HepG2 (cell line): ENCODE results near the gene VEZF1. TPM values are rescaled to one million over a fixed set of nuclear protein-coding genes. Genes with fewer than 3 reads are reported as not detected.
A peak's percentile ranks its signal among the peaks of the same experiment; 100 is the strongest.

Experiments
- CENPX ChIP-seq: sonication (generic); formaldehyde crosslinking; IDR thresholded peaks from 2 replicates; pipeline ENCODE4 v1.9.0; 2021; ENCODE audit warnings: mild to moderate bottlenecking, missing genetic modification reagents, moderate library complexity
- DNMT3B ChIP-seq: conservative IDR thresholded peaks from 2 replicates; pipeline ENCODE4 v1.6.1; 2016; ENCODE audit warnings: missing biosample characterization, control low read depth
- E2F2 ChIP-seq: sonication (generic); formaldehyde crosslinking; IDR thresholded peaks from 2 replicates; pipeline ENCODE4 v1.4.0; 2020; ENCODE audit warnings: missing genetic modification reagents, borderline replicate concordance
- MATR3 ChIP-seq: sonication (generic); formaldehyde crosslinking; IDR thresholded peaks from 2 replicates; pipeline ENCODE4 v1.4.0; 2020; ENCODE audit warnings: missing genetic modification reagents
- MAZ ChIP-seq, 2 experiments: sonication (generic) in 1 of 2; formaldehyde crosslinking in 1 of 2; IDR thresholded peaks; 2 replicates each; pipeline versions ENCODE4 v1.5.0 to v1.6.1; 2012 to 2020; ENCODE audit warnings: low read depth in 2 of 2, mild to moderate bottlenecking in 2 of 2, borderline replicate concordance in 1 of 2, improper control_type of control experiment in 1 of 2, low read length in 1 of 2, missing genetic modification reagents in 1 of 2, moderate library complexity in 1 of 2
- NFAT5 ChIP-seq: sonication (generic); formaldehyde crosslinking; IDR thresholded peaks from 2 replicates; pipeline ENCODE4 v1.4.0; 2020; ENCODE audit warnings: missing genetic modification reagents
- NKX3-1 ChIP-seq: sonication (generic); formaldehyde crosslinking; IDR thresholded peaks from 2 replicates; pipeline ENCODE4 v1.5.0; 2020; ENCODE audit warnings: missing genetic modification reagents
- RARG ChIP-seq: sonication (generic); formaldehyde crosslinking; IDR thresholded peaks from 2 replicates; pipeline ENCODE4 v1.4.0; 2020; ENCODE audit warnings: low read depth, mild to moderate bottlenecking, missing genetic modification reagents
- RFX3 ChIP-seq: IDR thresholded peaks from 2 replicates; pipeline ENCODE4 v1.6.1; 2016; ENCODE audit warnings: missing biosample characterization, missing genetic modification reagents
- ZBTB2 ChIP-seq: sonication (generic); formaldehyde crosslinking; IDR thresholded peaks from 2 replicates; pipeline ENCODE4 v1.8.0; 2022; ENCODE audit warnings: low read depth, missing genetic modification reagents
- ZNF280D ChIP-seq: sonication (generic); formaldehyde crosslinking; IDR thresholded peaks from 2 replicates; pipeline ENCODE4 v1.5.1; 2020; ENCODE audit warnings: mild to moderate bottlenecking, missing genetic modification reagents
- ZNF704 ChIP-seq: sonication (generic); formaldehyde crosslinking; IDR thresholded peaks from 2 replicates; pipeline ENCODE4 v1.8.1; 2023; ENCODE audit warnings: mild to moderate bottlenecking, inconsistent platforms, moderate library complexity, missing genetic modification reagents, borderline replicate concordance
- ZNF747 ChIP-seq: sonication (generic); formaldehyde crosslinking; IDR thresholded peaks from 2 replicates; pipeline ENCODE4 v1.8.1; 2023; ENCODE audit warnings: missing genetic modification reagents, mild to moderate bottlenecking, borderline replicate concordance
- polyA plus RNA-seq, 8 experiments: library from polyadenylated mRNA; depleted of rRNA in 3 of 8; stranded (reverse) in 7 of 8; unstranded in 1 of 8; fragments of >200 nt; fragmentation: Illumina TruSeq in 4 of 8; extraction: Trizol in 4 of 8; gene quantifications; 2 replicates each; pipeline versions ENCODE4 v1.2.1 to v1.2.3, GENCODE V29; 2011 to 2016; ENCODE audit warnings: low read depth in 4 of 8, missing spikeins in 1 of 8, mixed read lengths in 1 of 8; ENCODE audit not compliant: insufficient read depth in 1 of 8
- total RNA-seq, 5 experiments: library from RNA; depleted of rRNA; stranded (reverse); fragments of >200 nt; fragmentation: Illumina TruSeq; extraction: Trizol; gene quantifications; 2 replicates each; pipeline ENCODE4 v1.2.3, GENCODE V29; 2016; ENCODE audit warnings: low read depth in 1 of 5

Gene VEZF1
- total and polyA plus RNA-seq, 2 of the 13 experiments (the other 11 are each of a cell fraction or from before 2014, with no cell fraction given), result 45.9 to 49.7 TPM

GRCh38 chr17:57938061-57938502 is 50.0 kb downstream of the VEZF1 start (continued):
- TF ChIP-seq RARG (CRISPR knock-in tag) (no peak), DNMT3B (CRISPR knock-in tag) (no peak), E2F2 (no peak), NKX3-1 (CRISPR knock-in tag) (no peak), MATR3 (CRISPR knock-in tag) (no peak), RFX3 (CRISPR knock-in tag) (no peak), ZBTB2 (no peak), ZNF280D (peak; percentile 51; the same call in 1 of the 2 replicates), ZNF704 (CRISPR knock-in tag) (no peak), MAZ (IDR thresholded peaks at IDR 0.05; ENCODE audit: borderline replicate concordance, low read depth, low read length) (no peak), MAZ (CRISPR knock-in tag; IDR thresholded peaks at IDR 0.05; ENCODE audit: low read depth) (no peak), CENPX (CRISPR knock-in tag) (no peak), NFAT5 (CRISPR knock-in tag) (no peak), ZNF747 (no peak)
